Measurements from ENCODE around the gene SPATA31A3.
"Not testable (repeated sequence)": the region's sequence is repeated elsewhere in the genome, so short reads cannot be mapped to it uniquely, and the experiment has no call there.

Gene SPATA31A3

GRCh38 chr9:66992450-66992849 lies at the start of gene SPATA31A3:
Gene SPATA31A3 (minus strand): TSS chr9:66992550. CDS start chr9:66992521, 29 bp downstream.
- DNase-seq, result not testable (repeated sequence)

- not testable (repeated sequence) for DNase-seq
Measured at GRCh38 chr9:66952576-66952975, 39.8 kb downstream of the SPATA31A3 start.

- DNase-seq, result not testable (repeated sequence)
Measured at GRCh38 chr9:66942400-66943155, 49.8 kb downstream of the SPATA31A3 start.

- not testable (repeated sequence) for DNase-seq
Measured at GRCh38 chr9:66939878-66940830, 52.2 kb downstream of the SPATA31A3 start.

- not testable (repeated sequence) for DNase-seq
Measured at GRCh38 chr9:66938322-66938721, 54.0 kb downstream of the SPATA31A3 start.

DNA sequence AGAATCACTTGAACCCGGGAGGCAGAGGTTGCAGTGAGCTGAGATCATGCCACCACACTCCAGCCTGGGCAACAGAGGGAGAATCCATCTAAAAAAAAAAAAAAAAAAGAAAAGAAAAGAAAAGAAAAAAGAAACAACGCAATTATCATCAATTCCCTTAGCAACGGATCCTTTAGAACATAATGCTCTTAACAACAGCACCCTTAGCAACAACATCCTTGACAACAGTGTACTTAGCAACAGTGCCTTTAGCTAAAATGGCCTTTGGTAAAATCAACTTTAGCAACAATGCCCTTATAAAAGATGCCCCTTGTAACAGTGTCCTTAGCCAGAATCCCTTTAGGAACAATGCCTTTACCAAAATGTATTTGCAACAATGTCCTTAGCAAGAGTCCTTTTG lies 54.7 kb downstream of the SPATA31A3 start:
- not testable (repeated sequence) for DNase-seq
